H1 (cell line): Measurements from ENCODE around the gene LARP1. TPM values are rescaled to one million over a fixed set of nuclear protein-coding genes. Genes with fewer than 3 reads are reported as not detected.

Experiments used
- NRF1 ChIP-seq: IDR thresholded peaks from 2 replicates; pipeline ENCODE4 v1.6.1; 2011; ENCODE audit warnings: mild to moderate bottlenecking, low read depth, low read length, improper control_type of control experiment
- POU5F1 ChIP-seq: IDR thresholded peaks from 2 replicates; pipeline ENCODE4 v1.6.1; 2011; ENCODE audit warnings: low read depth, mild to moderate bottlenecking, low read length, moderate library complexity
- SP2 ChIP-seq: IDR thresholded peaks from 2 replicates; pipeline ENCODE4 v1.6.1; 2012; ENCODE audit warnings: mild to moderate bottlenecking, low read length, inconsistent platforms
- SUZ12 ChIP-seq: fragments of 200-600 bp; sonication (generic); IDR thresholded peaks from 2 replicates; pipeline ENCODE4 v1.6.1; 2012; ENCODE audit warnings: mild to moderate bottlenecking, inconsistent platforms, low read length, moderate library complexity, mixed read lengths
- ZNF274 ChIP-seq: IDR thresholded peaks from 2 replicates; pipeline ENCODE4 v1.7.0; 2012; ENCODE audit warnings: low read length, borderline replicate concordance; ENCODE audit errors: extremely low read depth
- polyA plus RNA-seq, 7 experiments: library from polyadenylated mRNA; depleted of rRNA in 3 of 7; stranded (reverse) in 5 of 7; unstranded in 2 of 7; fragments of >200 nt in 5 of 7; fragments of 200-250 nt in 2 of 7; gene quantifications; 1 replicate in 5 of 7; 2 replicates in 1 of 7; 4 replicates in 1 of 7; pipeline versions ENCODE4 v1.2.1 to v1.2.3, GENCODE V29; 2011 to 2013; ENCODE audit warnings: missing spikeins in 2 of 7, mixed read lengths in 2 of 7
- total RNA-seq: library from RNA; stranded (reverse); fragmentation: NEBNext Ultra II Directional; extraction: Animal tissue kit (Norgen Biotek cat#: 25700); gene quantifications from 2 replicates; pipeline ENCODE4 v1.2.1, GENCODE V29; 2021
- TF ChIP-seq, protein P1 (sequence below): IDR thresholded peaks from 2 replicates; pipeline ENCODE4 v1.6.1; 2012; ENCODE audit warnings: inconsistent platforms

LARP1 gene
- total and polyA plus RNA-seq, 2 of the 8 experiments (the other 6 are each of a cell fraction or from before 2014, with no cell fraction given) = 106 to 422 TPM

DNA sequence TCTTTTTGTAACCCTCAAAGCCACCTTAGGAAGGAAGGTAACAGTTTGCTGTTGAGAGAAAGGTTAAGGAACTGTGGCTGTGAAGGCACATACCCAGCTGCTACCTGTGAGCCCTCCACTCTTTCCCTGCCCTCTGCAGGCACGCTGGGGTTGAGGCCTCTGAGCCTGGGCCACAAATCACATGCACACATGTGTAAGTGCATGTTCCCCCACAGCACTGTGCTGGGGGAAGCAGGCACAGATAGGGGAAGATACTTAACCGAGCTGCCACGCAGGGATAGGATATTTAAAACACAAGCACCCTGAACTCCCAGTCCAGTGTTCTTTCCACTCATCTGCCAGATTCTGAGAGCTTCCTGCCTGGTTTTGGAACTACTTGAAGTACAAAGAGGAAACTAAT is 18.1 kb downstream of the LARP1 start (continued):
- TF ChIP-seq POU5F1 = no peak
- TF ChIP-seq SUZ12 = no peak
- no peak for TF ChIP-seq SP2
- TF ChIP-seq, protein P1, sequence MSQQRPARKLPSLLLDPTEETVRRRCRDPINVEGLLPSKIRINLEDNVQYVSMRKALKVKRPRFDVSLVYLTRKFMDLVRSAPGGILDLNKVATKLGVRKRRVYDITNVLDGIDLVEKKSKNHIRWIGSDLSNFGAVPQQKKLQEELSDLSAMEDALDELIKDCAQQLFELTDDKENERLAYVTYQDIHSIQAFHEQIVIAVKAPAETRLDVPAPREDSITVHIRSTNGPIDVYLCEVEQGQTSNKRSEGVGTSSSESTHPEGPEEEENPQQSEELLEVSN = no peak
- no peak for TF ChIP-seq NRF1
- no peak for TF ChIP-seq ZNF274
